GM12864 (cell line): Measurements from ENCODE around the gene VPS13D.
A peak's percentile ranks its signal among the peaks of the same experiment; 100 is the strongest.

Experiments used
- DNase-seq: peaks from one replicate; pipeline ENCODE4 v3.0.0-alpha.2; 2011; ENCODE audit warnings: low read depth
- H3K4me3 ChIP-seq: 2 replicates; pipeline ENCODE4 v1.5.1; 2011; ENCODE audit warnings: mild to moderate bottlenecking, low read depth, low read length, control low read depth
- TF ChIP-seq, protein P1 (sequence below): IDR thresholded peaks from 2 replicates; pipeline ENCODE4 v1.5.1; 2011; ENCODE audit warnings: low read depth, mild to moderate bottlenecking, moderate library complexity, low read length, control low read depth, inconsistent platforms; ENCODE audit errors: missing control alignments

The VPS13D gene

DNA sequence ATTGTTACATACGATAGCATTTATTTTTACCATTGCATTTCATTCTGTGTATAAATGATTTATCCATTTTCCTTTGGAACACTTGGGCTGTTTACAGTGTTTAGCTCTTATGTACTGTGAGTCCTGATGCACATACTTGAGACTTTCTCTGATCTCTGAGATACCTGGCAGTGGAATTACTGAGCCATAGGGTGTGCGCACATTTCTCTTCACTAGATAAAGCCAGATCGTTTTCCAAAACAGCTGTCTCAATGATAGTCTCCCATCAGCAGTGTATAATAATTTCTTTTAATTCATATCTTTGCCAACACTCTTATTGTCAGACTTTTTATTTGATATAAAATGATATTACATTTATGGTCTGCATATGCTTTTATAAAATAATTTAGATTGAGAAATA, 66.2 kb downstream of the VPS13D start:
- TF ChIP-seq, protein P1, sequence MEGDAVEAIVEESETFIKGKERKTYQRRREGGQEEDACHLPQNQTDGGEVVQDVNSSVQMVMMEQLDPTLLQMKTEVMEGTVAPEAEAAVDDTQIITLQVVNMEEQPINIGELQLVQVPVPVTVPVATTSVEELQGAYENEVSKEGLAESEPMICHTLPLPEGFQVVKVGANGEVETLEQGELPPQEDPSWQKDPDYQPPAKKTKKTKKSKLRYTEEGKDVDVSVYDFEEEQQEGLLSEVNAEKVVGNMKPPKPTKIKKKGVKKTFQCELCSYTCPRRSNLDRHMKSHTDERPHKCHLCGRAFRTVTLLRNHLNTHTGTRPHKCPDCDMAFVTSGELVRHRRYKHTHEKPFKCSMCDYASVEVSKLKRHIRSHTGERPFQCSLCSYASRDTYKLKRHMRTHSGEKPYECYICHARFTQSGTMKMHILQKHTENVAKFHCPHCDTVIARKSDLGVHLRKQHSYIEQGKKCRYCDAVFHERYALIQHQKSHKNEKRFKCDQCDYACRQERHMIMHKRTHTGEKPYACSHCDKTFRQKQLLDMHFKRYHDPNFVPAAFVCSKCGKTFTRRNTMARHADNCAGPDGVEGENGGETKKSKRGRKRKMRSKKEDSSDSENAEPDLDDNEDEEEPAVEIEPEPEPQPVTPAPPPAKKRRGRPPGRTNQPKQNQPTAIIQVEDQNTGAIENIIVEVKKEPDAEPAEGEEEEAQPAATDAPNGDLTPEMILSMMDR, result no peak
- no peak for DNase-seq
- H3K4me3 ChIP-seq, result no peak overlapping the region

DNA sequence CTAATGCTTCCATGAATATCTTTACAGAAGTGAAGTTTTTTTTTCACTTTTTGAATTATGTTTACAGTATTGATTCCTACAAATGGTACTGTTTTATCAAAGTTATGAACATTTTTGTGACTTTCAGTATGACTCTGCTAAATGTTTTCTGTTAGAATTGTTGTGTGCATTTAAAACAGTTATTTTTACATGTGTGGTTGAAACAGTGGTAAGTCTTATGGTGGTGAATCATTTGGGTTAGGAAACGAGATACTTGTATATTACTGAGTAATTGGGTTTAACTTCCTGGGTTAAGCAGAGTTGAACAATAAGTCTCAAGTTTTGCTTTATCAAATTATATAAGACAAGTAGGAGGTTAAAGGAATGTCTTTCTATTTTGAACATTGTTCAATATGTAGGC, 66.8 kb downstream of the VPS13D start:
- peak; percentile 16 for DNase-seq
- H3K4me3 ChIP-seq, result no peak overlapping the region
- TF ChIP-seq, protein P1, result no peak

DNA sequence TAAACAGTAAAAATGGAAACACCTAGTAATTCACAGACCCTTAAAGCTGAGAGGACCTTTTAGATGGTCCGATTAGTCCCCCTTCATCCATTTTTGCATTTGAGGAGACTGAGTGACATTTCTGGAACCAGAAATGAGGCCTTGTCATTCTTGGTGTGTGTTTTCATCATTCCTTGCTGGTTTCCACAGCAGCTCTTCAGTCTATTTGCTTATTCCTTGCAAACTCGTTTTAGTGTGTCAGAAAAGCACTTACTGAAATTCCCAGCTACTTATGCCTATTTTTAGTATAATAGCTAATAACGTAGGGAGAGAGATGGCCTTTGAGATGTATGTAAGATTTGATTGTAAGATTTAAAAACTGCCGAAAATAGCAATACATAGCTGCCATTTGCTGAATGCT, 70.9 kb downstream of the VPS13D start:
- H3K4me3 ChIP-seq, result no peak overlapping the region
- TF ChIP-seq, protein P1, result no peak
- no peak for DNase-seq

DNA sequence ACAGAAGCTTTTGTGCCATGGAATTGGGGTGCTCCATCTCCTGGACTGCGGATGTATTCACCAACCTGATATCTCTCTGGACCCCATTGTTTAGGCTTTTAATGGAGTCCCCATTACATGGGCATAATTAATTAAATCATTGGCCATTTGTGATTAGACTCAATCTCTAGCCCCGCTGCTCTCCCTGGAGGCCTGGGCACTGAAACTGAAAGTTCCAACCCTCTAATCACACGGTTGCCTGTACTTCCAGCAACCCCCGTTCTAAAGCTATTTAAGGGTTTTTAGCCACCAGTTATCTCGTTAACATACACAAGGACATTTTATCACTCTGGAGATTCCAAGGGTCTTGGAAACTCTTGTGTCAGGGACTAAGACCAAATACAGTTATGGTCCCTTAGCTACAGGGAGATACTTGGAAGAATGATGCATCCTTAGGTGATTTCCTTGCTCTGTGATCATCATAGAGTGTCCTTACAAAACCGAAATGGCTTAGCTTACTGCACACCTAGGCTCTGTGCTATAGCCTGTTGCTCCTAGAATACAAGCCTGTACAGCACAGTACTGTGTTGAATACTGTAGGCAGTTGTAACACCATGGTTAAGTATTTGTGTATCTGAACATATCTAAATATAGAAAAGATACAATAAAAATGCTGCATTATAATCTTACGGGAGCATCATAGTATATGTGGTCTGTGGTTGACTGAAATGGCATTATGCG, 71.8 kb downstream of the VPS13D start:
- TF ChIP-seq, protein P1, result no peak
- no peak for DNase-seq
- H3K4me3 ChIP-seq, result no peak overlapping the region

DNA sequence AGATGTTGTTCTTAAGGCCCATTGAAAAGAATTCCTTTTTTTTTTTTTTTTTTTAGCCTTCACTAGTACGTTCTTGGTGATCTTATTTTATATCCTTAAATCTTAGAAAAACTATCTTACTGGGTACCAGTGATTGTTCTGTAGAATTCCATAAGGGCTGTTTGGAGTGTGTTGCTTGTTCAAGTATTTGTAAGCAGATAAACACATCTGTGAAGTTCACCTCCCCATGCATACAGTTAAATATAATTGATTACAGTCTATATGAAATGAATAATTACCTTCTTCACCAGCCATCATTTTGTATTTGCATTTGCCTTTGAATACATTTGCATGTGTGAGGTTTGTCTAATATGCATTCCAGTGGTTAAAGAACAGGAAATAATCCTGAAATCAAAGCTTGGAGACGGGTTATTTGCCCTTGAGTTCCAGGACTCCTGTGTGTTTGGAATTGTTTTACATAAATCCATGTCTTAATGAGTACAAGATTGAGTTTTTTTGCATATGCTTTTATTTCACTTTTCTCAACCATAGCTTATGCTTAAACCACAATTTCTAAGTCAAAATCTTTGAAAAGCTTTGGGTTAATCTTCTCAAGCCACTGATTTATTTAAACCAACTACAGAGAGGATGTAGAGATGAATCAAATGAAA, 73.1 kb downstream of the VPS13D start:
- no peak for DNase-seq
- no peak overlapping the region for H3K4me3 ChIP-seq
- TF ChIP-seq, protein P1, result no peak

DNA sequence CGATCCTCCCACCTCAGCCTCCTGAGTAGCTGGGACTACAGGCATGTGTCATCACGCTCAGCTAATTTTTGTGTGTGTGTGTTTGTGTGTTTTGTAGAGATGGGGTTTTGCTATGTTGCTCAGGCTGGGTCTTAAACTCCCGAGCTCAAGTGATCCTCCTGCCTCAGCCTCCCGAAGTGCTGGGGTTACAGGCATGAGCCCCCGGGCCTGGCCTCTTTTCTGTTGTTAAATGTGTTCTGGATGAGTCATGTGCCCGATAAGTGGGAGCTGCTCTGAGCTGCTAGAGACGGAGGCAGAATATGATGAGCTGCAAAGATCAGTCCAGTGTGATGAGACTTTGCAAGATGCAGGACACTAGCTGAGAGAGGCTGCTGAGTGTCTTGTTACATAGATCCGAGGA, 75.5 kb downstream of the VPS13D start:
- TF ChIP-seq, protein P1, result no peak
- DNase-seq, result no peak
- H3K4me3 ChIP-seq, result no peak overlapping the region
